IMR-90 (cell line): ENCODE measurements around the gene TGM4. TPM values are rescaled to one million over a fixed set of nuclear protein-coding genes. Genes with fewer than 3 reads are reported as not detected.

ENCODE experiments used
- ATAC-seq: fragments of 200-7000 bp; cut with Tn5 transposase; 2 replicates; pipeline ENCODE4 v1.9.1; 2020; ENCODE audit warnings: low read depth, mild to moderate bottlenecking, moderate library complexity
- BruUV-seq: library from RNA; stranded (reverse); fragments of 400-500 nt; replicated peaks from 2 replicates; lab custom pipeline; 2021; lab: Mats Ljungman, UMichigan
- CTCF ChIA-PET: fragments of 300-600 bp; formaldehyde crosslinking; extraction: SDS; loops from one replicate; lab custom pipeline; 2021; ENCODE audit warnings: antibody characterized with exemption; lab: Yijun Ruan, JAX
- POLR2A ChIA-PET: fragments of 300-600 bp; sonication (Branson Sonifier 250); formaldehyde crosslinking; loops from one replicate; lab custom pipeline; 2022; ENCODE audit warnings: antibody characterized with exemption; ENCODE audit not compliant: unreplicated experiment; lab: Charles Lee
- DNase-seq: peaks from one replicate; pipeline ENCODE4 v3.0.0; 2013
- H2AFZ ChIP-seq: replicated peaks from 2 replicates; pipeline ENCODE3; 2013; ENCODE audit warnings: low read length, mild to moderate bottlenecking; ENCODE audit not compliant: poor library complexity
- H2AK5ac ChIP-seq: 2 replicates; pipeline ENCODE4 v1.6.1; 2013; ENCODE audit warnings: low read depth, low read length, inconsistent platforms
- H2AK9ac ChIP-seq: replicated peaks from 2 replicates; pipeline ENCODE3; 2013; ENCODE audit warnings: mild to moderate bottlenecking, low read depth, low read length, moderate library complexity; ENCODE audit not compliant: poor library complexity
- H2BK120ac ChIP-seq: 2 replicates; pipeline ENCODE4 v1.6.1; 2013; ENCODE audit warnings: low read depth, low read length, inconsistent platforms
- H2BK15ac ChIP-seq: 3 replicates; pipeline ENCODE4 v1.6.1; 2013; ENCODE audit warnings: low read depth, low read length, inconsistent platforms
- H2BK20ac ChIP-seq: 2 replicates; pipeline ENCODE4 v1.6.1; 2013; ENCODE audit warnings: low read depth, mild to moderate bottlenecking, inconsistent platforms, low read length, moderate library complexity
- H2BK5ac ChIP-seq: 2 replicates; pipeline ENCODE4 v1.6.1; 2013; ENCODE audit warnings: mild to moderate bottlenecking, low read depth, low read length, inconsistent platforms; ENCODE audit not compliant: poor library complexity, severe bottlenecking
- H3K14ac ChIP-seq: replicated peaks from 2 replicates; pipeline ENCODE4 v1.6.1; 2013; ENCODE audit warnings: low read depth, low read length, inconsistent platforms
- H3K18ac ChIP-seq: 2 replicates; pipeline ENCODE4 v1.6.1; 2013; ENCODE audit warnings: low read depth, low read length, control low read depth
- H3K23ac ChIP-seq: 2 replicates; pipeline ENCODE4 v1.6.1; 2013; ENCODE audit warnings: low read depth, low read length, inconsistent platforms
- H3K27ac ChIP-seq: 2 replicates; pipeline ENCODE4 v1.5.1; 2013; ENCODE audit warnings: mild to moderate bottlenecking, control low read depth, low read length; ENCODE audit not compliant: insufficient read depth
- H3K27me3 ChIP-seq: 2 replicates; pipeline ENCODE4 v1.6.1; 2013; ENCODE audit warnings: low read length; ENCODE audit not compliant: control insufficient read depth, insufficient read depth
- H3K36me3 ChIP-seq: 2 replicates; pipeline ENCODE4 v1.6.1; 2013; ENCODE audit warnings: low read length, mixed read lengths; ENCODE audit not compliant: control insufficient read depth, insufficient read depth
- H3K4ac ChIP-seq: 2 replicates; pipeline ENCODE4 v1.6.1; 2013; ENCODE audit warnings: low read depth, low read length, inconsistent platforms
- H3K4me1 ChIP-seq: 2 replicates; pipeline ENCODE4 v1.6.1; 2013; ENCODE audit warnings: low read length, mixed read lengths; ENCODE audit not compliant: control insufficient read depth, insufficient read depth
- H3K4me2 ChIP-seq: 2 replicates; pipeline ENCODE4 v1.6.1; 2013; ENCODE audit warnings: low read depth, mild to moderate bottlenecking, control low read depth, low read length, moderate library complexity
- H3K4me3 ChIP-seq: 2 replicates; pipeline ENCODE4 v1.5.1; 2013; ENCODE audit warnings: low read depth, mild to moderate bottlenecking, control low read depth, low read length, moderate library complexity; ENCODE audit not compliant: insufficient read depth
- H3K56ac ChIP-seq: 2 replicates; pipeline ENCODE4 v1.6.1; 2013; ENCODE audit warnings: low read length, inconsistent platforms; ENCODE audit not compliant: insufficient read depth; ENCODE audit errors: extremely low read depth
- H3K79me1 ChIP-seq, 2 experiments: 2 replicates each; pipeline ENCODE4 v1.6.1; 2013; ENCODE audit warnings: low read length in 2 of 2, inconsistent platforms in 1 of 2, low read depth in 1 of 2
- H3K9ac ChIP-seq: 2 replicates; pipeline ENCODE4 v1.6.1; 2013; ENCODE audit warnings: low read depth, low read length, control low read depth
- H3K9me1 ChIP-seq: 2 replicates; pipeline ENCODE4 v1.6.1; 2013; ENCODE audit warnings: low read length, inconsistent platforms; ENCODE audit not compliant: insufficient read depth
- H3K9me3 ChIP-seq: 2 replicates; pipeline ENCODE4 v1.6.1; 2013; ENCODE audit warnings: low read length; ENCODE audit not compliant: control insufficient read depth, insufficient read depth
- H4K20me1 ChIP-seq: 2 replicates; pipeline ENCODE4 v1.6.1; 2013; ENCODE audit warnings: low read length, inconsistent platforms; ENCODE audit not compliant: insufficient read depth
- H4K5ac ChIP-seq: 2 replicates; pipeline ENCODE4 v1.6.1; 2013; ENCODE audit warnings: mild to moderate bottlenecking, low read depth, low read length, control low read depth
- H4K8ac ChIP-seq, 2 experiments: 2 replicates each; pipeline ENCODE4 v1.6.1; 2013; ENCODE audit warnings: low read depth in 2 of 2, low read length in 2 of 2, control low read depth in 1 of 2, inconsistent platforms in 1 of 2
- H4K91ac ChIP-seq: 2 replicates; pipeline ENCODE4 v1.6.1; 2013; ENCODE audit warnings: low read depth, low read length, inconsistent platforms; ENCODE audit not compliant: insufficient read depth
- BHLHE40 ChIP-seq: fragments of 150-350 bp; IDR thresholded peaks from 2 replicates; pipeline ENCODE4 v1.6.1; 2016; ENCODE audit warnings: mild to moderate bottlenecking, low read depth, low read length
- CEBPB ChIP-seq: IDR thresholded peaks from 2 replicates; pipeline ENCODE4 v1.6.1; 2012; ENCODE audit warnings: low read depth, low read length, improper control_type of control experiment
- CHD1 ChIP-seq: IDR thresholded peaks from 2 replicates; pipeline ENCODE4 v1.6.1; 2012; ENCODE audit warnings: low read depth, low read length, improper control_type of control experiment
- CTCF ChIP-seq: conservative IDR thresholded peaks from 2 replicates; pipeline ENCODE4 v1.5.1; 2012; ENCODE audit warnings: mild to moderate bottlenecking, low read depth, low read length, improper control_type of control experiment
- ELK1 ChIP-seq: fragments of 150-350 bp; IDR thresholded peaks from 2 replicates; pipeline ENCODE4 v1.6.1; 2016; ENCODE audit warnings: low read depth, mild to moderate bottlenecking, low read length, moderate library complexity, borderline replicate concordance
- FOS ChIP-seq: fragments of 150-350 bp; IDR thresholded peaks from 2 replicates; pipeline ENCODE4 v1.6.1; 2016; ENCODE audit warnings: low read depth, low read length
- MAFK ChIP-seq: IDR thresholded peaks from 2 replicates; pipeline ENCODE4 v1.6.1; 2012; ENCODE audit warnings: low read depth, low read length, improper control_type of control experiment
- MAZ ChIP-seq: IDR thresholded peaks from 2 replicates; pipeline ENCODE4 v1.6.1; 2012; ENCODE audit warnings: low read depth, mild to moderate bottlenecking, low read length, improper control_type of control experiment, moderate library complexity, borderline replicate concordance
- MXI1 ChIP-seq: IDR thresholded peaks from 2 replicates; pipeline ENCODE4 v1.6.1; 2012; ENCODE audit warnings: low read depth, mild to moderate bottlenecking, low read length, moderate library complexity, borderline replicate concordance
- NFE2L2 ChIP-seq: fragments of 150-350 bp; IDR thresholded peaks from 2 replicates; pipeline ENCODE4 v1.6.1; 2016; ENCODE audit warnings: low read depth, mild to moderate bottlenecking, low read length
- POLR2A ChIP-seq: IDR thresholded peaks from 2 replicates; pipeline ENCODE4 v1.6.1; 2012; ENCODE audit warnings: mild to moderate bottlenecking, low read depth, low read length
- RAD21 ChIP-seq: IDR thresholded peaks from 2 replicates; pipeline ENCODE4 v1.6.1; 2012; ENCODE audit warnings: low read length, improper control_type of control experiment
- RCOR1 ChIP-seq: IDR thresholded peaks from 2 replicates; pipeline ENCODE4 v1.6.1; 2012; ENCODE audit warnings: mild to moderate bottlenecking, low read length, improper control_type of control experiment; ENCODE audit not compliant: insufficient replicate concordance
- RFX5 ChIP-seq: IDR thresholded peaks from 2 replicates; pipeline ENCODE4 v1.8.0; 2012; ENCODE audit warnings: low read depth, mild to moderate bottlenecking, low read length, moderate library complexity
- SMC3 ChIP-seq: fragments of 150-350 bp; IDR thresholded peaks from 2 replicates; pipeline ENCODE4 v1.6.1; 2016; ENCODE audit warnings: low read depth, mild to moderate bottlenecking, antibody characterized with exemption, low read length, moderate library complexity
- USF2 ChIP-seq: fragments of 150-350 bp; IDR thresholded peaks from 2 replicates; pipeline ENCODE4 v1.6.1; 2017; ENCODE audit warnings: mild to moderate bottlenecking, antibody characterized with exemption, low read length, low read depth
- WGBS, 2 experiments: methylation state at CpG; one replicate each; pipeline versions ENCODE4 v1.1.5 to v1.1.7; 2013; ENCODE audit warnings: missing lambda C conversion rate in 2 of 2; ENCODE audit not compliant: insufficient read length in 1 of 2; ENCODE audit errors: extremely low coverage in 2 of 2; 5-methylcytosine and 5-hydroxymethylcytosine counted together
- dilution Hi-C: fragments of 300-500 bp; cut with HindIII; formaldehyde crosslinking; loops from one replicate; pipeline ENCODE4 v1.14.3; 2018; ENCODE audit warnings: low sequenced_read_pairs; ENCODE audit not compliant: unreplicated experiment
- in situ Hi-C: fragments of 300-500 bp; cut with MboI; formaldehyde crosslinking; loops from 3 replicates; pipeline ENCODE4 v1.14.3; 2019; ENCODE audit warnings: low sequenced_read_pairs, inconsistent platforms, mixed read lengths
- intact Hi-C: fragments of 100-400 bp; cut with micrococcal nuclease; formaldehyde crosslinking; loops from 2 replicates; pipeline ENCODE4 v1.10.0; 2022
- polyA plus RNA-seq, 3 experiments: library from polyadenylated mRNA; depleted of rRNA; stranded (reverse); fragments of >200 nt; gene quantifications; 2 replicates each; pipeline ENCODE4 v1.2.3, GENCODE V29; 2012; ENCODE audit warnings: low replicate concordance in 1 of 3
- total RNA-seq: library from RNA; depleted of rRNA; stranded (reverse); fragments of >200 nt; gene quantifications from 2 replicates; pipeline ENCODE4 v1.2.3, GENCODE V29; 2012

Gene TGM4
- total and polyA plus RNA-seq, 2 of the 4 experiments (the other 2 are of a cell fraction) = under 0.01 to 0.10 TPM

- peaks cover 34% of the 10 kb centered on the region for H3K9me1 ChIP-seq
- intact Hi-C loops = no loop called here
- H3K4me2 ChIP-seq = no peak overlapping the region
- no peaks in the 10 kb centered on the region for H3K27me3 ChIP-seq
- H3K4me3 ChIP-seq = no peak overlapping the region
- no peak overlapping the region for H2AFZ ChIP-seq
- peaks cover 57% of the 10 kb centered on the region for H4K20me1 ChIP-seq
- H2BK120ac ChIP-seq = no peak overlapping the region
- peaks cover 23% of the 10 kb centered on the region for H3K36me3 ChIP-seq
- no peak overlapping the region for H3K9ac ChIP-seq
- no peak overlapping the region for H2AK5ac ChIP-seq
- ChIA-PET POLR2A (no interaction called here), CTCF (no interaction called here)
- no peak overlapping the region for H3K4ac ChIP-seq
- H3K79me1 ChIP-seq = peaks cover 27 to 92% of the 10 kb centered on the region in 2 experiments
- H4K8ac ChIP-seq = no peak overlapping the region
- BruUV-seq = no TSS peak
- H3K23ac ChIP-seq = no peak overlapping the region
- no peak for TF ChIP-seq MXI1
- TF ChIP-seq POLR2A = no peak
- TF ChIP-seq MAZ = no peak
- TF ChIP-seq CHD1 = no peak
- TF ChIP-seq ELK1 = no peak
- no peak for TF ChIP-seq SMC3
- no peak for TF ChIP-seq CTCF
- no peak for TF ChIP-seq NFE2L2
- no peak for TF ChIP-seq MAFK
- no peak for TF ChIP-seq RFX5
- no peak for TF ChIP-seq USF2
- TF ChIP-seq BHLHE40 = no peak
- TF ChIP-seq CEBPB = no peak
- no peak for TF ChIP-seq FOS
- TF ChIP-seq RCOR1 = no peak
- no peak for TF ChIP-seq RAD21
- peaks cover 13% of the 10 kb centered on the region for H3K4me1 ChIP-seq
- H3K56ac ChIP-seq = no peak overlapping the region
- H4K5ac ChIP-seq = no peak overlapping the region
- H2BK20ac ChIP-seq = no peak overlapping the region
- no peak overlapping the region for H3K27ac ChIP-seq
- dilution Hi-C loops = no loop called here
- no peak overlapping the region for H2BK15ac ChIP-seq
- H3K14ac ChIP-seq = no peak overlapping the region
- H2BK5ac ChIP-seq = no peak overlapping the region
- ATAC-seq (no peak), DNase-seq (no peak)
- H3K9me3 ChIP-seq = no peaks in the 10 kb centered on the region
- H4K91ac ChIP-seq = no peak overlapping the region
- no peak overlapping the region for H3K18ac ChIP-seq
- no peak overlapping the region for H2AK9ac ChIP-seq
- in situ Hi-C loops = no loop called here
- 100% methylated on average over 2 of the region's 7 CpGs; no CpG with 5 or more reads in 1 of the 2 experiments for WGBS, 2 experiments
Measured at GRCh38 chr3:44958386-44958785, 84.0 kb downstream of the TGM4 start.
